ENCODE results near the gene CCDC106. TPM values are rescaled to one million over a fixed set of nuclear protein-coding genes. Genes with fewer than 3 reads are reported as not detected.

Gene CCDC106
- total RNA-seq, 1 experiment from 2014 or later = 21.1 TPM

GRCh38 chr19:55611300-55611982 lies 36.6 kb upstream of the CCDC106 start (continued):
- TF ChIP-seq ZNF263 (CRISPR knock-in tag; IDR thresholded peaks at IDR 0.05; ENCODE audit: low read depth) (no peak), NR1H2 (CRISPR knock-in tag; IDR thresholded peaks at IDR 0.05) (no peak), ZNF423 (CRISPR knock-in tag; IDR thresholded peaks at IDR 0.05) (no peak)

GRCh38 chr19:55611983-55612645 lies 35.9 kb upstream of the CCDC106 start:
- H3K4me1 Mint-ChIP-seq = peaks cover under 1% of the 10 kb centered on the region
- POLR2A ChIA-PET = no interaction called here
- peaks cover 21% of the 10 kb centered on the region for H3K36me3 Mint-ChIP-seq
- H3K27me3 Mint-ChIP-seq (ENCODE audit: low read depth) = no peaks in the 10 kb centered on the region; the same call in 1 of the 2 replicates
- H3K9me3 Mint-ChIP-seq = no peaks in the 10 kb centered on the region
- CTCF ChIA-PET = no interaction called here
- DNase-seq (ENCODE audit: low spot score) (no peak), ATAC-seq (no peak)
- TF ChIP-seq, protein P1, sequence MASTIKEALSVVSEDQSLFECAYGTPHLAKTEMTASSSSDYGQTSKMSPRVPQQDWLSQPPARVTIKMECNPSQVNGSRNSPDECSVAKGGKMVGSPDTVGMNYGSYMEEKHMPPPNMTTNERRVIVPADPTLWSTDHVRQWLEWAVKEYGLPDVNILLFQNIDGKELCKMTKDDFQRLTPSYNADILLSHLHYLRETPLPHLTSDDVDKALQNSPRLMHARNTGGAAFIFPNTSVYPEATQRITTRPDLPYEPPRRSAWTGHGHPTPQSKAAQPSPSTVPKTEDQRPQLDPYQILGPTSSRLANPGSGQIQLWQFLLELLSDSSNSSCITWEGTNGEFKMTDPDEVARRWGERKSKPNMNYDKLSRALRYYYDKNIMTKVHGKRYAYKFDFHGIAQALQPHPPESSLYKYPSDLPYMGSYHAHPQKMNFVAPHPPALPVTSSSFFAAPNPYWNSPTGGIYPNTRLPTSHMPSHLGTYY (CRISPR knock-in tag; IDR thresholded peaks at IDR 0.05) = no peak
- TF ChIP-seq RELA (CRISPR knock-in tag; IDR thresholded peaks at IDR 0.05; ENCODE audit: borderline replicate concordance) = no peak
- no peak overlapping the region for H3K27ac Mint-ChIP-seq
- H3K4me3 Mint-ChIP-seq = no peak overlapping the region

DNA sequence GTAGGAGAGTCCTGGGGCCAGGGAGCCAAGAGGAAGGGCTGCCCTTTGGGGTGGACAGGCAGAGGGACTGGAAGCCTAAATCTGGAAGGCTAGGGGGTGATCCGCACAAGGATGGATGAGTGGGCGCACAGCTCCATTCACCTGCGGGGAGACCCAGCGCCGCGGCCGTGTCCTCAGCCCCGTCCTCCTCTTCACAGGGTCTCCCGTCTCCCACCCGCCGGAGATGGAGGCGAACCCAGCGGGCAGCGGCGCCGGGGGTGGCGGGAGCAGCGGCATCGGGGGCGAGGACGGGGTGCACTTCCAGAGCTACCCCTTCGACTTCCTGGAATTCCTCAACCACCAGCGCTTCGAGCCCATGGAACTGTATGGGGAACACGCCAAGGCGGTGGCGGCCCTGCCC lies 34.6 kb upstream of the CCDC106 start:
- CTCF ChIA-PET = interaction anchor here (1.2 kb wide), 1 partner anchor 9 kb away, joined by 4 read pairs; the partner anchor contains the start of gene ZNF865
- ATAC-seq (no peak), DNase-seq (ENCODE audit: low spot score) (no peak)
- Mint-ChIP-seq H3K4me1 (0 out of 2 replicates have a peak, but pooled peaks cover 3% of the 10 kb centered on the region), H3K27me3 (ENCODE audit: low read depth) (no peaks in the 10 kb centered on the region; the same call in 1 of the 2 replicates), H3K9me3 (no peaks in the 10 kb centered on the region), H3K4me3 (no peak overlapping the region), H3K36me3 (peaks cover 21% of the 10 kb centered on the region), H3K27ac (no peak overlapping the region)
- POLR2A ChIA-PET = interaction anchor here (1.0 kb wide), 1 partner anchor 9 kb away, joined by 4 read pairs; no protein-coding TSS in a partner anchor
- no peak for TF ChIP-seq GRHL2 (CRISPR knock-in tag; IDR thresholded peaks at IDR 0.05; ENCODE audit: insufficient replicate concordance, severe bottlenecking)
- TF ChIP-seq HMGXB4 (CRISPR knock-in tag; IDR thresholded peaks at IDR 0.05) = no peak
- no peak for TF ChIP-seq EMX1 (CRISPR knock-in tag; IDR thresholded peaks at IDR 0.05)
- TF ChIP-seq ZNF219 (CRISPR knock-in tag; IDR thresholded peaks at IDR 0.05; ENCODE audit: borderline replicate concordance) = no peak
- TF ChIP-seq, protein P2, sequence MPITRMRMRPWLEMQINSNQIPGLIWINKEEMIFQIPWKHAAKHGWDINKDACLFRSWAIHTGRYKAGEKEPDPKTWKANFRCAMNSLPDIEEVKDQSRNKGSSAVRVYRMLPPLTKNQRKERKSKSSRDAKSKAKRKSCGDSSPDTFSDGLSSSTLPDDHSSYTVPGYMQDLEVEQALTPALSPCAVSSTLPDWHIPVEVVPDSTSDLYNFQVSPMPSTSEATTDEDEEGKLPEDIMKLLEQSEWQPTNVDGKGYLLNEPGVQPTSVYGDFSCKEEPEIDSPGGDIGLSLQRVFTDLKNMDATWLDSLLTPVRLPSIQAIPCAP (CRISPR knock-in tag; IDR thresholded peaks at IDR 0.05) = no peak
- no peak for TF ChIP-seq ZNF416 (CRISPR knock-in tag; IDR thresholded peaks at IDR 0.05)
- no peak for TF ChIP-seq CBFB (CRISPR knock-in tag; IDR thresholded peaks at IDR 0.05; ENCODE audit: low read depth)
- TF ChIP-seq, protein P3, sequence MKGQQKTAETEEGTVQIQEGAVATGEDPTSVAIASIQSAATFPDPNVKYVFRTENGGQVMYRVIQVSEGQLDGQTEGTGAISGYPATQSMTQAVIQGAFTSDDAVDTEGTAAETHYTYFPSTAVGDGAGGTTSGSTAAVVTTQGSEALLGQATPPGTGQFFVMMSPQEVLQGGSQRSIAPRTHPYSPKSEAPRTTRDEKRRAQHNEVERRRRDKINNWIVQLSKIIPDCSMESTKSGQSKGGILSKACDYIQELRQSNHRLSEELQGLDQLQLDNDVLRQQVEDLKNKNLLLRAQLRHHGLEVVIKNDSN (CRISPR knock-in tag; IDR thresholded peaks at IDR 0.05) = no peak
- no peak for TF ChIP-seq ZNF121 (CRISPR knock-in tag; IDR thresholded peaks at IDR 0.05)
- no peak for TF ChIP-seq JAZF1 (CRISPR knock-in tag; IDR thresholded peaks at IDR 0.05)
- TF ChIP-seq FOXP1 (CRISPR knock-in tag; IDR thresholded peaks at IDR 0.05; ENCODE audit: borderline replicate concordance) = no peak
- TF ChIP-seq, protein P4, sequence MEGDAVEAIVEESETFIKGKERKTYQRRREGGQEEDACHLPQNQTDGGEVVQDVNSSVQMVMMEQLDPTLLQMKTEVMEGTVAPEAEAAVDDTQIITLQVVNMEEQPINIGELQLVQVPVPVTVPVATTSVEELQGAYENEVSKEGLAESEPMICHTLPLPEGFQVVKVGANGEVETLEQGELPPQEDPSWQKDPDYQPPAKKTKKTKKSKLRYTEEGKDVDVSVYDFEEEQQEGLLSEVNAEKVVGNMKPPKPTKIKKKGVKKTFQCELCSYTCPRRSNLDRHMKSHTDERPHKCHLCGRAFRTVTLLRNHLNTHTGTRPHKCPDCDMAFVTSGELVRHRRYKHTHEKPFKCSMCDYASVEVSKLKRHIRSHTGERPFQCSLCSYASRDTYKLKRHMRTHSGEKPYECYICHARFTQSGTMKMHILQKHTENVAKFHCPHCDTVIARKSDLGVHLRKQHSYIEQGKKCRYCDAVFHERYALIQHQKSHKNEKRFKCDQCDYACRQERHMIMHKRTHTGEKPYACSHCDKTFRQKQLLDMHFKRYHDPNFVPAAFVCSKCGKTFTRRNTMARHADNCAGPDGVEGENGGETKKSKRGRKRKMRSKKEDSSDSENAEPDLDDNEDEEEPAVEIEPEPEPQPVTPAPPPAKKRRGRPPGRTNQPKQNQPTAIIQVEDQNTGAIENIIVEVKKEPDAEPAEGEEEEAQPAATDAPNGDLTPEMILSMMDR (IDR thresholded peaks at IDR 0.05) = no peak
- TF ChIP-seq NFATC4 (CRISPR knock-in tag; IDR thresholded peaks at IDR 0.05) = no peak
- no peak for TF ChIP-seq ZSCAN18 (CRISPR knock-in tag; IDR thresholded peaks at IDR 0.05)
- TF ChIP-seq MYBL2 (CRISPR knock-in tag; IDR thresholded peaks at IDR 0.05) = no peak
- no peak for TF ChIP-seq ZNF232 (CRISPR knock-in tag; IDR thresholded peaks at IDR 0.05)
- no peak for TF ChIP-seq JUN (CRISPR knock-in tag; IDR thresholded peaks at IDR 0.05)

Data from WTC11 (cell line).